B cell (primary cell): ENCODE measurements around the gene DGCR8. TPM values are rescaled to one million over a fixed set of nuclear protein-coding genes. Genes with fewer than 3 reads are reported as not detected.

Experiments used
- ATAC-seq: fragments of 200-7000 bp; cut with Tn5 transposase; one replicate; pipeline ENCODE4 v1.10.0; 2021; ENCODE audit warnings: low read depth, mild to moderate bottlenecking, moderate number of reproducible peaks, moderate library complexity
- CTCF ChIA-PET: fragments of 350-600 bp; sonication (Branson Sonifier 250); formaldehyde crosslinking; loops from one replicate; lab custom pipeline; 2021; ENCODE audit warnings: antibody characterized with exemption, inconsistent platforms; lab: Charles Lee
- POLR2A ChIA-PET: fragments of 350-600 bp; sonication (Branson Sonifier 250); formaldehyde crosslinking; loops from one replicate; lab custom pipeline; 2021; ENCODE audit warnings: antibody characterized with exemption; lab: Charles Lee
- DNase-seq: peaks from one replicate; pipeline ENCODE4 v3.0.0; 2013
- H2AFZ ChIP-seq: 2 replicates; pipeline ENCODE4 v1.6.1; 2012; ENCODE audit warnings: mild to moderate bottlenecking, low read depth, low read length; ENCODE audit not compliant: insufficient read depth, poor library complexity, severe bottlenecking
- H3K27ac ChIP-seq, 2 donors: 1 replicate in 1 of 2; 2 replicates in 1 of 2; pipeline ENCODE4 v1.5.1; 2012 to 2013; ENCODE audit warnings: low read length in 2 of 2, mild to moderate bottlenecking in 2 of 2, moderate library complexity in 1 of 2
- H3K27me3 ChIP-seq, 4 experiments: fragments of 200-600 bp in 1 of 4; sonication (generic) in 1 of 4; replicated peaks in 1 of 4; 1 replicate in 2 of 4; 2 replicates in 2 of 4; pipeline versions ENCODE4 v1.6.1 to v1.7.0; 2013 to 2016; ENCODE audit warnings: low read length in 3 of 4, mild to moderate bottlenecking in 2 of 4, mixed read lengths in 1 of 4, moderate library complexity in 1 of 4; ENCODE audit not compliant: insufficient read depth in 4 of 4, control insufficient read depth in 3 of 4; ENCODE audit errors: control extremely low read depth in 1 of 4
- H3K36me3 ChIP-seq, 2 experiments: replicated peaks in 1 of 2; 1 replicate in 1 of 2; 2 replicates in 1 of 2; pipeline versions ENCODE4 v1.6.1 to v1.7.1; 2013; ENCODE audit warnings: low read length in 1 of 2; ENCODE audit not compliant: insufficient read depth in 2 of 2, control insufficient read depth in 1 of 2; ENCODE audit errors: control extremely low read depth in 1 of 2, extremely low read depth in 1 of 2
- H3K4me1 ChIP-seq, 2 donors: fragments of 200-600 bp in 1 of 2; sonication (generic) in 1 of 2; 1 replicate in 1 of 2; 2 replicates in 1 of 2; pipeline versions ENCODE4 v1.5.1 to v1.6.1; 2013 to 2017; ENCODE audit warnings: low read length in 2 of 2; ENCODE audit not compliant: control insufficient read depth in 2 of 2, insufficient read depth in 2 of 2
- H3K4me2 ChIP-seq: replicated peaks from 2 replicates; pipeline ENCODE3; 2012; ENCODE audit warnings: mild to moderate bottlenecking, low read depth, low read length; ENCODE audit not compliant: poor library complexity, severe bottlenecking
- H3K4me3 ChIP-seq, 5 experiments: fragments of 200-600 bp in 1 of 5; sonication (generic) in 1 of 5; 1 replicate in 3 of 5; 2 replicates in 2 of 5; pipeline versions ENCODE4 v1.5.1 to v1.7.0; 2011 to 2016; ENCODE audit warnings: low read length in 4 of 5, mild to moderate bottlenecking in 4 of 5, low read depth in 2 of 5, control low read depth in 1 of 5, moderate library complexity in 1 of 5; ENCODE audit not compliant: insufficient read depth in 1 of 5; ENCODE audit errors: control extremely low read depth in 1 of 5, extremely low read depth in 1 of 5
- H3K79me2 ChIP-seq: fragments of 200-600 bp; sonication (generic); one replicate; pipeline ENCODE4 v1.6.0; 2016; ENCODE audit warnings: low read length; ENCODE audit not compliant: control insufficient read depth, insufficient read depth
- H3K9ac ChIP-seq: fragments of 200-600 bp; sonication (generic); 2 replicates; pipeline ENCODE4 v1.6.1; 2017; ENCODE audit warnings: mild to moderate bottlenecking, low read length, moderate library complexity
- H3K9me3 ChIP-seq, 3 donors: one replicate each; pipeline versions ENCODE4 v1.6.1 to v1.7.1; 2013; ENCODE audit warnings: low read length in 2 of 3; ENCODE audit not compliant: control insufficient read depth in 2 of 3, insufficient read depth in 1 of 3; ENCODE audit errors: control extremely low read depth in 1 of 3
- H4K20me1 ChIP-seq: 2 replicates; pipeline ENCODE4 v1.6.0; 2012; ENCODE audit warnings: mild to moderate bottlenecking, low read length; ENCODE audit not compliant: insufficient read depth, control insufficient read depth, poor library complexity, severe bottlenecking
- H3K27ac Mint-ChIP-seq: one replicate; pipeline ENCODE4 v1.8.0; 2021; ENCODE audit warnings: mixed read lengths
- H3K27me3 Mint-ChIP-seq: one replicate; pipeline ENCODE4 v1.8.0; 2021; ENCODE audit warnings: mixed read lengths
- H3K4me1 Mint-ChIP-seq: one replicate; pipeline ENCODE4 v1.8.0; 2021; ENCODE audit warnings: mixed read lengths
- H3K4me3 Mint-ChIP-seq: one replicate; pipeline ENCODE4 v1.8.0; 2021; ENCODE audit warnings: mixed read lengths
- H3K9me3 Mint-ChIP-seq: one replicate; pipeline ENCODE4 v1.8.0; 2022; ENCODE audit warnings: mixed read lengths; ENCODE audit not compliant: insufficient read depth
- CTCF ChIP-seq: fragments of 200-600 bp; IDR thresholded peaks from one replicate; pipeline ENCODE4 v1.8.0; 2022; ENCODE audit warnings: antibody characterized with exemption, mild to moderate bottlenecking
- EZH2 ChIP-seq: IDR thresholded peaks from 2 replicates; pipeline ENCODE4 v1.6.1; 2012; ENCODE audit warnings: borderline replicate concordance, low read depth, mild to moderate bottlenecking, moderate library complexity, low read length; ENCODE audit not compliant: insufficient read depth, poor library complexity, severe bottlenecking
- WGBS: methylation state at CpG from one replicate; pipeline ENCODE4 v1.1.5; 2013; ENCODE audit warnings: missing lambda C conversion rate; ENCODE audit not compliant: insufficient coverage; 5-methylcytosine and 5-hydroxymethylcytosine counted together
- intact Hi-C: fragments of 100-400 bp; cut with micrococcal nuclease; formaldehyde crosslinking; loops from one replicate; pipeline ENCODE4 v1.10.0; 2022
- polyA plus RNA-seq: library from polyadenylated mRNA; depleted of rRNA; stranded (reverse); fragments of >200 nt; gene quantifications from 2 replicates; pipeline ENCODE4 v1.2.3, GENCODE V29; 2012
- total RNA-seq, 2 donors: library from RNA; stranded (reverse); fragments of 120-200 nt in 1 of 2; gene quantifications; 1 replicate in 1 of 2; 2 replicates in 1 of 2; pipeline versions ENCODE4 v1.2.3 to v1.2.4, GENCODE V29; 2013 to 2022

The DGCR8 gene
- total and polyA plus RNA-seq, 2 donors (not counting 1 experiment from before 2014, with no cell fraction given), result 19.6 to 43.2 TPM

GRCh38 chr22:20152464-20152890 lies 72.4 kb downstream of the DGCR8 start:
- no peaks in the 10 kb centered on the region for H4K20me1 ChIP-seq
- peaks cover 4% of the 10 kb centered on the region for H3K27me3 Mint-ChIP-seq
- H3K4me1 Mint-ChIP-seq, result peaks cover 2% of the 10 kb centered on the region
- H3K4me2 ChIP-seq, result no peak overlapping the region
- H2AFZ ChIP-seq, result no peak overlapping the region
- peaks cover 0 to 7% of the 10 kb centered on the region in 2 donors for H3K4me1 ChIP-seq
- DNase-seq (no peak), ATAC-seq (no peak)
- H3K36me3 ChIP-seq, result no peaks in the 10 kb centered on the region
- intact Hi-C loops, result no loop called here
- no peak overlapping the region for H3K9ac ChIP-seq
- H3K79me2 ChIP-seq, result no peaks in the 10 kb centered on the region
- no peak overlapping the region for H3K4me3 ChIP-seq
- ChIA-PET POLR2A (no interaction called here), CTCF (interaction anchor here (0.6 kb wide), 1 partner anchor 101 kb away, joined by 3 read pairs; no protein-coding TSS in a partner anchor)
- H3K4me3 Mint-ChIP-seq, result no peak overlapping the region
- H3K9me3 ChIP-seq, result peaks cover 0 to 4% (median 0%) of the 10 kb centered on the region in 3 donors
- no peak for TF ChIP-seq EZH2
- no peak for TF ChIP-seq CTCF
- no peak overlapping the region for H3K27ac ChIP-seq
- H3K27ac Mint-ChIP-seq, result no peak overlapping the region
- H3K9me3 Mint-ChIP-seq, result no peaks in the 10 kb centered on the region
- peaks cover 0 to 25% (median 6%) of the 10 kb centered on the region in 4 experiments for H3K27me3 ChIP-seq
- WGBS, result 89% methylated on average over 14 of the region's 14 CpGs

GRCh38 chr22:20153945-20154344 lies 73.9 kb downstream of the DGCR8 start:
- 93% methylated on average over 16 of the region's 16 CpGs for WGBS
- no peak for ATAC-seq

More at GRCh38 chr22:20153945-20154344, 73.9 kb downstream of the DGCR8 start:
- Histone ChIP-seq H3K4me2 (no peak overlapping the region), H4K20me1 (no peaks in the 10 kb centered on the region), H3K27ac (no peak overlapping the region), H2AFZ (no peak overlapping the region), H3K4me3 (no peak overlapping the region), H3K9me3 (peaks cover 0 to 7% (median 0%) of the 10 kb centered on the region in 3 donors), H3K79me2 (no peaks in the 10 kb centered on the region), H3K9ac (no peak overlapping the region), H3K4me1 (peaks cover 0 to 7% of the 10 kb centered on the region in 2 donors), H3K36me3 (no peaks in the 10 kb centered on the region), H3K27me3 (peaks cover 0 to 38% (median 10%) of the 10 kb centered on the region in 4 experiments)
- H3K4me1 Mint-ChIP-seq, result peaks cover 2% of the 10 kb centered on the region
- ChIA-PET POLR2A (no interaction called here), CTCF (interaction anchor here (0.7 to 1.1 kb wide), 2 partner anchors 129 to 215 kb away, joined by 3 read pairs; no protein-coding TSS in a partner anchor)
- no peaks in the 10 kb centered on the region for H3K9me3 Mint-ChIP-seq
- H3K27me3 Mint-ChIP-seq, result peaks cover 7% of the 10 kb centered on the region
- no peak overlapping the region for H3K4me3 Mint-ChIP-seq
- TF ChIP-seq EZH2, result no peak
- no peak for TF ChIP-seq CTCF
- H3K27ac Mint-ChIP-seq, result no peak overlapping the region
- no peak for DNase-seq
- intact Hi-C loops, result no loop called here
